Trophoblast cell (in vitro differentiated cells and primary cell): ENCODE results near the gene CEMIP.

Source experiments
- DNase-seq, 2 donors: peaks; one replicate each; pipeline ENCODE4 v3.0.0-alpha.2; 2016
- H2AFZ ChIP-seq: 2 replicates; pipeline ENCODE4 v1.6.1; 2013; ENCODE audit warnings: low read length, moderate library complexity, mild to moderate bottlenecking; ENCODE audit not compliant: insufficient read depth, poor library complexity
- H2AK5ac ChIP-seq: 2 replicates; pipeline ENCODE4 v1.6.1; 2013; ENCODE audit warnings: mild to moderate bottlenecking, low read length
- H2BK120ac ChIP-seq: 2 replicates; pipeline ENCODE4 v1.6.1; 2013; ENCODE audit warnings: low read length, mild to moderate bottlenecking, moderate library complexity; ENCODE audit not compliant: insufficient read depth, poor library complexity
- H2BK12ac ChIP-seq: 2 replicates; pipeline ENCODE4 v1.6.1; 2013; ENCODE audit warnings: mild to moderate bottlenecking, low read length, moderate library complexity
- H2BK5ac ChIP-seq: 2 replicates; pipeline ENCODE4 v1.6.1; 2013; ENCODE audit warnings: low read length, low read depth, moderate library complexity, mild to moderate bottlenecking; ENCODE audit not compliant: poor library complexity
- H3K14ac ChIP-seq: 2 replicates; pipeline ENCODE4 v1.6.1; 2013; ENCODE audit warnings: mild to moderate bottlenecking, low read length
- H3K18ac ChIP-seq: 2 replicates; pipeline ENCODE4 v1.6.1; 2013; ENCODE audit warnings: mild to moderate bottlenecking, low read length
- H3K23ac ChIP-seq: 2 replicates; pipeline ENCODE4 v1.6.1; 2013; ENCODE audit warnings: low read length
- H3K27ac ChIP-seq: 2 replicates; pipeline ENCODE4 v1.5.1; 2013; ENCODE audit warnings: low read depth, mild to moderate bottlenecking, inconsistent platforms, low read length, moderate library complexity
- H3K27me3 ChIP-seq: 2 replicates; pipeline ENCODE4 v1.6.1; 2013; ENCODE audit warnings: inconsistent platforms, mild to moderate bottlenecking, low read length, moderate library complexity; ENCODE audit not compliant: insufficient read depth
- H3K36me3 ChIP-seq, 2 experiments: 1 replicate in 1 of 2; 2 replicates in 1 of 2; pipeline ENCODE4 v1.6.1; 2013; ENCODE audit warnings: low read length in 2 of 2, mild to moderate bottlenecking in 2 of 2, moderate library complexity in 1 of 2; ENCODE audit not compliant: insufficient read depth in 2 of 2, control insufficient read depth in 1 of 2
- H3K4ac ChIP-seq: 2 replicates; pipeline ENCODE4 v1.6.1; 2013; ENCODE audit warnings: low read depth, mild to moderate bottlenecking, low read length, moderate library complexity
- H3K4me1 ChIP-seq, 2 experiments: 1 replicate in 1 of 2; 2 replicates in 1 of 2; pipeline ENCODE4 v1.6.1; 2013; ENCODE audit warnings: low read length in 2 of 2, mild to moderate bottlenecking in 2 of 2, moderate library complexity in 1 of 2; ENCODE audit not compliant: insufficient read depth in 2 of 2, control insufficient read depth in 1 of 2
- H3K4me2 ChIP-seq: 2 replicates; pipeline ENCODE4 v1.6.1; 2013; ENCODE audit warnings: inconsistent platforms, mild to moderate bottlenecking, low read length, moderate library complexity
- H3K4me3 ChIP-seq: 2 replicates; pipeline ENCODE4 v1.5.1; 2013; ENCODE audit warnings: mild to moderate bottlenecking, low read depth, low read length, inconsistent platforms
- H3K79me1 ChIP-seq: one replicate; pipeline ENCODE4 v1.6.1; 2013; ENCODE audit warnings: low read length
- H3K79me2 ChIP-seq: 2 replicates; pipeline ENCODE4 v1.6.1; 2013; ENCODE audit warnings: low read length, mild to moderate bottlenecking; ENCODE audit not compliant: control insufficient read depth, insufficient read depth, poor library complexity
- H3K9ac ChIP-seq: 2 replicates; pipeline ENCODE4 v1.6.1; 2013; ENCODE audit warnings: mild to moderate bottlenecking, low read length
- H3K9me3 ChIP-seq: 2 replicates; pipeline ENCODE4 v1.6.1; 2013; ENCODE audit warnings: low read depth, mild to moderate bottlenecking, control low read depth, inconsistent platforms, low read length; ENCODE audit not compliant: insufficient read depth
- H4K12ac ChIP-seq: 2 replicates; pipeline ENCODE4 v1.6.1; 2013; ENCODE audit warnings: low read depth, mild to moderate bottlenecking, low read length, moderate library complexity
- H4K8ac ChIP-seq: 2 replicates; pipeline ENCODE4 v1.6.1; 2013; ENCODE audit warnings: low read depth, mild to moderate bottlenecking, low read length, moderate library complexity
- H4K91ac ChIP-seq: one replicate; pipeline ENCODE4 v1.6.1; 2013; ENCODE audit warnings: low read depth, mild to moderate bottlenecking, low read length, moderate library complexity
- WGBS: extraction: QIAGEN DNeasy Blood & Tissue Kit; methylation state at CpG from one replicate; pipeline ENCODE4 v1.1.7; 2013; ENCODE audit warnings: missing lambda C conversion rate; ENCODE audit not compliant: insufficient read length, insufficient coverage; ENCODE audit errors: extremely low coverage; 5-methylcytosine and 5-hydroxymethylcytosine counted together

The CEMIP gene

DNA sequence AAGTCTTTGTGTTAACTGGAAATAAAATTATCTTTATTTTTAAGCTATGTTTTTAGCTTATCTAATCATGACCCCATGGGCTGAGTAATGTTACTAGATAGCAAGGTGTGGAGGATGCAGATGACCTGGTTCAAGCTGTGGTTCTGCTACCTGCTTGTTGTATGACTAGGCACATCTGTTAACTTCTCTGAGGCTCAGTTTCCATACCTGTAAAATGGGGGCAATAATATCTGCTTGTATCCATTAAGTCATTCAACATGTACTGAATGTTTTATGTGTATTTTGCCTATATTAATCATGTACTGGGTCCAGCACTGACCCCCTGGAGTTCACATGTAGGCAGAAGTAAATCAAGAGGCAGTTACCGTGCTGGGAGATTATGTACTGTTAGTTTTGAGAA is 51.5 kb downstream of the CEMIP start:
- Histone ChIP-seq H2AK5ac (no peak overlapping the region), H4K8ac (no peak overlapping the region), H3K9me3 (no peaks in the 10 kb centered on the region), H3K79me2 (no peaks in the 10 kb centered on the region), H2BK120ac (no peak overlapping the region), H3K4me3 (no peak overlapping the region), H3K18ac (no peak overlapping the region), H4K91ac (no peak overlapping the region), H3K79me1 (peaks cover 5% of the 10 kb centered on the region), H3K4me2 (no peak overlapping the region), H3K4ac (no peak overlapping the region), H3K36me3 (no peaks in the 10 kb centered on the region), H2BK5ac (no peak overlapping the region), H3K27ac (no peak overlapping the region), H3K9ac (no peak overlapping the region), H2AFZ (no peak overlapping the region), H4K12ac (no peak overlapping the region), H3K14ac (no peak overlapping the region), H2BK12ac (no peak overlapping the region), H3K23ac (no peak overlapping the region), H3K27me3 (no peaks in the 10 kb centered on the region), H3K4me1 (peaks cover 17 to 31% of the 10 kb centered on the region in 2 experiments)
- no CpG with 5 or more reads among the region's 1 CpG for WGBS
- no peak for DNase-seq

DNA sequence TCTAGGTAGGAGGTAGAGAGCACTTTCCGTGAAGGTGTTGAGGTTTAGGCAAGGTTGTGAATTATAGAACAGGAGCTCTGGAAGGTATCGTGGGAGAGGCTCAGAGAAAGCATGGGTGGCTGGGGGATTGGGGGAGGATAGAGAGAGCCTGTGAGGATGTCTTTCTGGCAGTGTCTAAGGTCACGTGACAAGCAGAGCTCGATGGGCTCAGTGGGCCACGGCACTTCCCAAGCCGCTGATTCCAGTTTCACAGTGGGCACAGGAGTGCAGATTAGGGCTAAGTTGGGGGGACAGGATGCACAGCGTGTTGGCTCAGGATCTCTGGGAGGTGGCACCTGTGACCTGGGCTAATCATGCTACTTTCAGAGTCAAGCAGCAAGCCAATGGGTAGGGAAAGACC is 52.0 kb downstream of the CEMIP start:
- Histone ChIP-seq H3K14ac (peak overlapping the region; percentile 42), H4K12ac (no peak overlapping the region), H3K9ac (no peak overlapping the region), H3K27me3 (no peaks in the 10 kb centered on the region), H3K27ac (peak overlapping the region; percentile 13), H3K79me1 (peaks cover 5% of the 10 kb centered on the region), H2BK120ac (peak overlapping the region; percentile 34), H4K8ac (no peak overlapping the region), H3K79me2 (no peaks in the 10 kb centered on the region), H2AFZ (no peak overlapping the region), H3K4me1 (peaks cover 17 to 32% of the 10 kb centered on the region in 2 experiments), H3K4ac (no peak overlapping the region), H3K4me2 (no peak overlapping the region), H3K18ac (no peak overlapping the region), H2BK5ac (no peak overlapping the region), H2BK12ac (peak overlapping the region; percentile 16), H3K23ac (no peak overlapping the region), H3K4me3 (peak overlapping the region; percentile 18), H3K9me3 (no peaks in the 10 kb centered on the region), H3K36me3 (no peaks in the 10 kb centered on the region), H2AK5ac (peak overlapping the region; percentile 35), H4K91ac (no peak overlapping the region)
- DNase-seq = no peak
- WGBS = no CpG with 5 or more reads among the region's 7 CpGs

DNA sequence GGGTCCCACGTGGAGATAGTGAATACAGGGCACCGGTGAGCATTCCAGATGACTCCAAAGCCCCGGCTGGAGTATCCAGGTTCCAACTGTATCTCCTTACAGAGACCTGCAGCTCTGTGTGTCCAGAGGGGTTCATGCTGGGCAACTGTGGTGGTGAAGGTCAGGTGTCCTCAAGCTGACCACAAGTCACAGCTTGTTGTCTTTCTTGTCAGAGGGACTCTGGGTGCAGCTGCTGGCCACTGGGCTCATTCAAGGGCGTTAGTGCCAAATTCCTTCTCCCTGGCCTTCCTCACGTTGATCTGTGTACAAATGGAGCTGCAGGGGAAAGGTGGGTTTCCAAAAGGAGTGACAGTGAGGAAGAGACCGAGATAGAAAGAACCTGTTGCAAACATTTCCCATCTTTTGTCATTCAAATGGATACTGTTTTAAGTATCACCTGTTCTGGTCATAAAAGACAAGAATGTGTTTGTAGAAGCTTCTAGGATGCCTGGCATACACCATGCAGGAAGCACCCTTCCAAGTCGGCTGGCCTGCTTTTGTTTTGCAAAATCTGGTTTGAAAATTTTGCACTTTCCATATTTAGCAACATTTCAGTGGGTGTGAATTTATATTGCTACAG is 52.5 kb downstream of the CEMIP start:
- H3K9ac ChIP-seq = no peak overlapping the region
- no peak overlapping the region for H3K4ac ChIP-seq
- H3K79me2 ChIP-seq = no peaks in the 10 kb centered on the region
- H3K79me1 ChIP-seq = peaks cover 5% of the 10 kb centered on the region
- no peak for DNase-seq
- no peak overlapping the region for H2BK5ac ChIP-seq
- no CpG with 5 or more reads among the region's 7 CpGs for WGBS
- H4K12ac ChIP-seq = no peak overlapping the region
- no peak overlapping the region for H3K18ac ChIP-seq
- H3K23ac ChIP-seq = no peak overlapping the region
- H3K27me3 ChIP-seq = no peaks in the 10 kb centered on the region
- H2BK120ac ChIP-seq = no peak overlapping the region
- peak overlapping the region; percentile 13 for H3K27ac ChIP-seq
- H2AK5ac ChIP-seq = no peak overlapping the region
- no peak overlapping the region for H2BK12ac ChIP-seq
- H3K4me1 ChIP-seq = peaks cover 17 to 35% of the 10 kb centered on the region in 2 experiments
- no peak overlapping the region for H3K14ac ChIP-seq
- H3K4me3 ChIP-seq = no peak overlapping the region
- H3K4me2 ChIP-seq = no peak overlapping the region
- H3K9me3 ChIP-seq = no peaks in the 10 kb centered on the region
- no peak overlapping the region for H2AFZ ChIP-seq
- H4K91ac ChIP-seq = no peak overlapping the region
- H4K8ac ChIP-seq = no peak overlapping the region
- H3K36me3 ChIP-seq = no peaks in the 10 kb centered on the region

DNA sequence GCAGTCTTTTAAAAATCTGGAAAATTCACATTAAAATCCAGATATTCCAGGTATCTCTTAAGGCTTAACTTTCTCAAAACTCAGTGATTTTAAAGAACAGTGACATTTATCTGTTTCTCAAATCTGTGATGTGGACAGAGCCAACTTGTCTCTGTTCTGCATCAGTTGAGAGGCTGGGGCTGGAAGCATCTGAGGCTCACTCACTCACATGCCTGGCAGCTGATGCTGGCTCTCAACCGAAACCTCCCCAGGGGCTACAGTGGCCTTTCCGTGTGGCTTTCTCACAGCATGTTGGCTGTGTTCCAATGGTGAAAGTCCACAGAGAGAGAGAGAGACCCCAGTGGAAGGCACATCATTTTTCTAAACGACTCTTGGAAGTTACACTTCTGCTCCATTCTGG is 53.5 kb downstream of the CEMIP start:
- peaks cover 22 to 44% of the 10 kb centered on the region in 2 experiments for H3K4me1 ChIP-seq
- no peak overlapping the region for H3K4me3 ChIP-seq
- H3K23ac ChIP-seq = no peak overlapping the region
- no peak overlapping the region for H3K18ac ChIP-seq
- no peak overlapping the region for H2AFZ ChIP-seq
- H3K14ac ChIP-seq = no peak overlapping the region
- H3K36me3 ChIP-seq = no peaks in the 10 kb centered on the region
- peaks cover 7% of the 10 kb centered on the region for H3K79me1 ChIP-seq
- no peak overlapping the region for H3K9ac ChIP-seq
- no peak overlapping the region for H3K4me2 ChIP-seq
- no peak overlapping the region for H3K4ac ChIP-seq
- H3K27ac ChIP-seq = peak overlapping the region; percentile 67
- no peak overlapping the region for H2AK5ac ChIP-seq
- H3K79me2 ChIP-seq = no peaks in the 10 kb centered on the region
- WGBS = no CpG with 5 or more reads among the region's 3 CpGs
- H3K9me3 ChIP-seq = no peaks in the 10 kb centered on the region
- H2BK5ac ChIP-seq = no peak overlapping the region
- DNase-seq = peak; percentile 70 to 88
- no peaks in the 10 kb centered on the region for H3K27me3 ChIP-seq
- H4K8ac ChIP-seq = no peak overlapping the region
- no peak overlapping the region for H4K91ac ChIP-seq
- no peak overlapping the region for H2BK12ac ChIP-seq
- H2BK120ac ChIP-seq = no peak overlapping the region
- no peak overlapping the region for H4K12ac ChIP-seq
